Measurements from ENCODE around the gene SEC16A.

Gene SEC16A

GRCh38 chr9:136512651-136513071 is 29.8 kb upstream of the SEC16A start:
- DNase-seq (ENCODE audit: low spot score in 2 of 2) (no peak), ATAC-seq (replicated peaks; ENCODE audit: extremely low read depth, poor library complexity, severe bottlenecking) (no peak)
- no peaks in the 10 kb centered on the region for H3K27me3 Mint-ChIP-seq
- H3K4me3 Mint-ChIP-seq, result no peak overlapping the region
- H3K27ac Mint-ChIP-seq (ENCODE audit: low read depth), result no peak overlapping the region
- H3K36me3 Mint-ChIP-seq (ENCODE audit: insufficient read depth), result peaks cover 6% of the 10 kb centered on the region
- H3K9me3 Mint-ChIP-seq, result no peaks in the 10 kb centered on the region
- no peaks in the 10 kb centered on the region for H3K4me1 Mint-ChIP-seq

- peaks cover 8% of the 10 kb centered on the region for H3K36me3 Mint-ChIP-seq (ENCODE audit: insufficient read depth)
- ATAC-seq (replicated peaks; ENCODE audit: extremely low read depth, poor library complexity, severe bottlenecking) (no peak), DNase-seq (ENCODE audit: low spot score in 2 of 2) (no peak)
- no peaks in the 10 kb centered on the region for H3K9me3 Mint-ChIP-seq
- no peak overlapping the region for H3K27ac Mint-ChIP-seq (ENCODE audit: low read depth)
- no peaks in the 10 kb centered on the region for H3K4me1 Mint-ChIP-seq
- H3K4me3 Mint-ChIP-seq, result no peak overlapping the region
- no peaks in the 10 kb centered on the region for H3K27me3 Mint-ChIP-seq
Measured at GRCh38 chr9:136511670-136512592, 29.1 kb upstream of the SEC16A start.

DNA sequence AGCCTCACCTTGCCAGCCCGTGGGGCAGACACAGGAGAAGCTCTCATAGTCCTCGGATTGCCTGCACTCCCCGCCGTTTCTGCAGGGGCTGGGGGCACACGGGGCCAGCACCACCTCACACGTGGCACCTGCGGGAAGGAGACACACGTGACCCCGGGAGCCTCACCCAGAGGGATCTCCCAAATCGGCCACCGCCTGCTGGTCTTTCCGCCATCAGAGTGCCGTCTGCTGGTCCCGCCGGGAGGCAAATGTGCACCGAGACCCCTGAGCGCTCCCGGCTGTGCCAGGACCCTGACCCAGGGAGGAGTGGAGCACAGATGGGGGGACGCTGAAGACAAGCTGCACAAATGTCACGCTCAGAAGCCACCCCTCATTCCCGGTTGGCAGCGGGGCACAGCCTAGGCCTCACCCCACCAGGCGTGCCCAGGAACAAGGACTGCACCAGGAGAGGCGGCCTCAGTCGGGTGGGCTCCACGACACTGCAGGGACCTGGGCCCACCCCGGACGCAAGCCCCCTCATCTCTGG is 28.4 kb upstream of the SEC16A start:
- Mint-ChIP-seq H3K27me3 (no peaks in the 10 kb centered on the region), H3K4me3 (no peak overlapping the region), H3K4me1 (no peaks in the 10 kb centered on the region), H3K27ac (ENCODE audit: low read depth) (no peak overlapping the region), H3K36me3 (ENCODE audit: insufficient read depth) (peaks cover 9% of the 10 kb centered on the region), H3K9me3 (no peaks in the 10 kb centered on the region)
- DNase-seq (ENCODE audit: low spot score in 2 of 2) (no peak), ATAC-seq (replicated peaks; ENCODE audit: extremely low read depth, poor library complexity, severe bottlenecking) (no peak)

DNA sequence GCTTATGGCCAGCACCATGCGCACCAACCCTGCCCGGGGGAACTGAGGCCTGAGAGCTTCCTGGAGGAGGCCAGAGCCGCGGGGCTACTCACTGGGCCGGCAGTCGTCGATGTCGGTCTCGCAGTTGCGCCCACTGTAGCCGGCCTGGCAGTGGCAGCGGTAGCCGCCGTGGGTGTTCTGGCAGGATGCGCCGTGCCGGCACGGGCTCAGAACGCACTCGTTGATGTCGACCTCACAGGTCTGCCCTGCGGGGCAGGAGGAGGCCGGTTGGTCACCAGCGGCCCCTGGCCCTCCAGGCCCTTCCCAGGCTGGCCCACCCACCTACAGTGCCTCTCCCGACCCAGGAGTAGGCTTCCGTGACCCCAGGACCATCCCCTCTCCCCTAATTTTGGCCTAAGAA is 27.7 kb upstream of the SEC16A start:
- no peak overlapping the region for H3K4me3 Mint-ChIP-seq
- no peaks in the 10 kb centered on the region for H3K9me3 Mint-ChIP-seq
- ATAC-seq (replicated peaks; ENCODE audit: extremely low read depth, poor library complexity, severe bottlenecking), result no peak
- H3K36me3 Mint-ChIP-seq (ENCODE audit: insufficient read depth), result peaks cover 13% of the 10 kb centered on the region
- H3K27ac Mint-ChIP-seq (ENCODE audit: low read depth), result no peak overlapping the region
- DNase-seq (ENCODE audit: low spot score in 2 of 2), result no peak
- no peaks in the 10 kb centered on the region for H3K27me3 Mint-ChIP-seq
- no peaks in the 10 kb centered on the region for H3K4me1 Mint-ChIP-seq

DNA sequence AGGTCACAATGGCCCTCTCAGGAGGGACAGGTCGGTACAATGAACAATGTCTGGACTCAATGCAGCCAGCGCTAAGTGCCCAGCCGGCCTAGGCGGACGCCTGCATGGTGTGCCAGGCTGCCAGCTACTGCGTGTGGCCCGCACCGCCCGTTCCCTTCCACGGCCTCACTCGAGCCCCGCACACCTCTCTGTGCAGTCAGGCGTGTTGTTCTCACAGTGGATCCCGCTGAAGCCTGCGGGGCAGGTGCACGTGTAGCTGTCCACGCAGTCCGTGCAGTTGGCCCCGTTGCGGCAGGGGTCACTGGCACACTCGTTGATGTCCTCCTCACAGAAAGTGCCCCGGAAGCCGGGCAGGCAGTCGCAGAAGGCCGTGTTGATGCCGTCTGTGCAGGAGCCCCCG is 26.7 kb upstream of the SEC16A start:
- Mint-ChIP-seq H3K9me3 (no peaks in the 10 kb centered on the region), H3K4me3 (no peak overlapping the region), H3K27me3 (no peaks in the 10 kb centered on the region), H3K27ac (ENCODE audit: low read depth) (no peak overlapping the region), H3K36me3 (ENCODE audit: insufficient read depth) (peaks cover 13% of the 10 kb centered on the region), H3K4me1 (no peaks in the 10 kb centered on the region)
- DNase-seq (ENCODE audit: low spot score in 2 of 2) (no peak), ATAC-seq (replicated peaks; ENCODE audit: extremely low read depth, poor library complexity, severe bottlenecking) (no peak)

- no peak overlapping the region for H3K27ac Mint-ChIP-seq (ENCODE audit: low read depth)
- DNase-seq (ENCODE audit: low spot score in 2 of 2) (no peak), ATAC-seq (replicated peaks; ENCODE audit: extremely low read depth, poor library complexity, severe bottlenecking) (no peak)
- H3K36me3 Mint-ChIP-seq (ENCODE audit: insufficient read depth), result peaks cover 15% of the 10 kb centered on the region
- no peaks in the 10 kb centered on the region for H3K9me3 Mint-ChIP-seq
- H3K27me3 Mint-ChIP-seq, result no peaks in the 10 kb centered on the region
- no peaks in the 10 kb centered on the region for H3K4me1 Mint-ChIP-seq
- no peak overlapping the region for H3K4me3 Mint-ChIP-seq
Measured at GRCh38 chr9:136508729-136509500, 26.1 kb upstream of the SEC16A start.

- no peak for DNase-seq (ENCODE audit: low spot score in 2 of 2)
- H3K4me3 Mint-ChIP-seq, result no peak overlapping the region
- H3K27ac Mint-ChIP-seq (ENCODE audit: low read depth), result no peak overlapping the region
- H3K9me3 Mint-ChIP-seq, result no peaks in the 10 kb centered on the region
- ATAC-seq (replicated peaks; ENCODE audit: extremely low read depth, poor library complexity, severe bottlenecking), result no peak
- H3K36me3 Mint-ChIP-seq (ENCODE audit: insufficient read depth), result peaks cover 23% of the 10 kb centered on the region
- H3K27me3 Mint-ChIP-seq, result no peaks in the 10 kb centered on the region
- H3K4me1 Mint-ChIP-seq, result no peaks in the 10 kb centered on the region
Measured at GRCh38 chr9:136507992-136508375, 25.1 kb upstream of the SEC16A start.

- Mint-ChIP-seq H3K4me3 (no peak overlapping the region), H3K9me3 (no peaks in the 10 kb centered on the region), H3K27me3 (no peaks in the 10 kb centered on the region), H3K27ac (ENCODE audit: low read depth) (no peak overlapping the region), H3K4me1 (no peaks in the 10 kb centered on the region), H3K36me3 (ENCODE audit: insufficient read depth) (peaks cover 24% of the 10 kb centered on the region)
- DNase-seq (ENCODE audit: low spot score in 2 of 2) (no peak), ATAC-seq (replicated peaks; ENCODE audit: extremely low read depth, poor library complexity, severe bottlenecking) (no peak)
Measured at GRCh38 chr9:136507221-136507991, 24.6 kb upstream of the SEC16A start.

DNA sequence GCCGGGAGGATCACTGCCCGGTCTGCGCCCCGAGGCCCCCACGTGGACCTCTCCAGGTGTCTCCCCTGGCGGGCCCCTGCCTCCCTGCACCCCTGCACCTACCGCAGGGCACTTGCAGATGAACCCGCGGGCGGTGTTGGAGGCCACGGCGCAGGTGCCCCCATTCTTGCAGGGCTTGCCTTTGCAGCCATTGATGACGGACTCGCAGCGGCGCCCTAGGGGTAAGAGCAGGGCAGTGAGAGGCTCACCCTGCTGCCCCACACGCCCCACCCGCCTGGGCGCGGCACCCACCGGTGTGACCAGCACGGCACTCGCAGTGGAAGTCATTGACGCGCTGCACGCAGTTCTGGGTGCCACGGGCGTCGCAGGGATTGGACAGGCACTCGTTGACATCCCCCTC is 23.6 kb upstream of the SEC16A start:
- ATAC-seq (replicated peaks; ENCODE audit: extremely low read depth, poor library complexity, severe bottlenecking) (no peak), DNase-seq (ENCODE audit: low spot score in 2 of 2) (no peak)
- H3K36me3 Mint-ChIP-seq (ENCODE audit: insufficient read depth), result peaks cover 25% of the 10 kb centered on the region
- no peak overlapping the region for H3K27ac Mint-ChIP-seq (ENCODE audit: low read depth)
- no peaks in the 10 kb centered on the region for H3K27me3 Mint-ChIP-seq
- H3K4me1 Mint-ChIP-seq, result no peaks in the 10 kb centered on the region
- H3K9me3 Mint-ChIP-seq, result no peaks in the 10 kb centered on the region
- no peak overlapping the region for H3K4me3 Mint-ChIP-seq

GRCh38 chr9:136505406-136506403 is 22.9 kb upstream of the SEC16A start:
- ATAC-seq (replicated peaks; ENCODE audit: extremely low read depth, poor library complexity, severe bottlenecking), result no peak
- no peaks in the 10 kb centered on the region for H3K9me3 Mint-ChIP-seq
- H3K27ac Mint-ChIP-seq (ENCODE audit: low read depth), result no peak overlapping the region
- H3K4me1 Mint-ChIP-seq, result no peaks in the 10 kb centered on the region
- peaks cover 31% of the 10 kb centered on the region for H3K36me3 Mint-ChIP-seq (ENCODE audit: insufficient read depth)
- no peak for DNase-seq (ENCODE audit: low spot score in 2 of 2)
- no peaks in the 10 kb centered on the region for H3K27me3 Mint-ChIP-seq
- no peak overlapping the region for H3K4me3 Mint-ChIP-seq

DNA sequence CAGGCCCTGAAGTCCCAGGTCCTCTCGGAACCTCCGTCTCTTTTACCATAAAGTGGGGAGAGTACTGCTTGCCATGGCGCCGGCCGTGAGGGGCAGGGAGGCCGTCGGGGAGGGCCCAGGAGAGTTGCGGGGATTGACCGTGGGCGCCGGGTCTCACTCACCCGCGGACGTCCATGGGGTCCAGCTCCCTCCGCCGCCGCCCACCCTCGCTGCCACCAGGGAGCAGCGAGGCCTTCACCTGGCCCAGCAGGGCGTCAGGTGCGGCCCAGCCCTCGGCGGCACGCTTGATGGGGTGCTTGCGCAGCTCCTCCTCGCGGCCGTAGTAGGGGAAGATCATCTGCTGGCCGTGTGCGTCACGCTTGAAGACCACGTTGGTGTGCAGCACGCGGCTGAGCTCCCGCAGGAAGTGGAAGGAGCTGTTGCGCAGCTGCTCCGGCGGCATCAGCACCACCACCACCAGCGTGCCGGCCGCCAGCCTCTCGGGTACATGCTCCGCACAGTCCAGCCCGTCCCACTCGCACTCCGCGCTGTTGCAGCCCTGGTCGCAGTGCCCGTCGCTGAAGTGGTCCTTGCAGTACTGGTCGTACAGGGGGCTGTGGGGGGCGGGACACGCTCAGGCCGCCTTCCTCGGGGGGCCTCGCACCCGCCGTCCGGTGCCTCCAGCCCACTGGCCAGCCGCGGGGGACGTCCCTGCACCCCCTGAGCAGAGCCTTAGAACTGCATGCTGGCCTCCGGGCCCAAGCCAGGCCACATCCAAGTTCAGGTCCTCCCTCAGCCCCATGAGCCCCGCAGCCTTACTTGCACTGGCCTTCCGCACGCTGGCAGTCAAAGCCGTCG is 21.9 kb upstream of the SEC16A start:
- Mint-ChIP-seq H3K4me1 (no peaks in the 10 kb centered on the region), H3K27me3 (no peaks in the 10 kb centered on the region), H3K4me3 (no peak overlapping the region), H3K36me3 (ENCODE audit: insufficient read depth) (peaks cover 38% of the 10 kb centered on the region), H3K9me3 (no peaks in the 10 kb centered on the region), H3K27ac (ENCODE audit: low read depth) (no peak overlapping the region)
- no peak for DNase-seq (ENCODE audit: low spot score in 2 of 2)
- no peak for ATAC-seq (replicated peaks; ENCODE audit: extremely low read depth, poor library complexity, severe bottlenecking)
